Neural cell (in vitro differentiated cells): ENCODE results near the gene GAB2.

Experiments used
- EP300 ChIP-seq: fragments of 450-650 bp; conservative IDR thresholded peaks from 2 replicates; pipeline ENCODE4 v1.6.1; 2014; ENCODE audit warnings: antibody characterized with exemption, mild to moderate bottlenecking, moderate library complexity; ENCODE audit not compliant: poor library complexity, severe bottlenecking
- EZH2 ChIP-seq: fragments of 200-600, 300-800 bp; shearing (Covaris generic), sonication (generic); IDR thresholded peaks from 2 replicates; pipeline ENCODE4 v1.6.1; 2014; ENCODE audit warnings: antibody characterized with exemption, low read length, borderline replicate concordance, mild to moderate bottlenecking; ENCODE audit not compliant: insufficient read depth, poor library complexity, severe bottlenecking
- MXI1 ChIP-seq: fragments of 450-650 bp; conservative IDR thresholded peaks from 2 replicates; pipeline ENCODE4 v1.6.1; 2014; ENCODE audit warnings: antibody characterized with exemption, mild to moderate bottlenecking; ENCODE audit not compliant: poor library complexity, severe bottlenecking
- POLR2AphosphoS5 ChIP-seq: IDR thresholded peaks from 2 replicates; pipeline ENCODE4 v1.6.1; 2012
- RAD21 ChIP-seq: fragments of 450-650 bp; conservative IDR thresholded peaks from 2 replicates; pipeline ENCODE4 v1.6.1; 2014; ENCODE audit warnings: antibody characterized with exemption, mild to moderate bottlenecking, moderate library complexity
- SMC3 ChIP-seq: fragments of 450-650 bp; conservative IDR thresholded peaks from 2 replicates; pipeline ENCODE4 v1.6.1; 2014; ENCODE audit warnings: antibody characterized with exemption, mild to moderate bottlenecking, moderate library complexity; ENCODE audit not compliant: poor library complexity
- TAF1 ChIP-seq: IDR thresholded peaks from 2 replicates; pipeline ENCODE4 v1.6.1; 2012; ENCODE audit warnings: low read depth
- TF ChIP-seq, protein P1 (sequence below): fragments of 450-650 bp; IDR thresholded peaks from 2 replicates; pipeline ENCODE4 v1.5.1; 2014; ENCODE audit warnings: antibody characterized with exemption, mild to moderate bottlenecking, moderate library complexity; ENCODE audit not compliant: poor library complexity, severe bottlenecking

DNA sequence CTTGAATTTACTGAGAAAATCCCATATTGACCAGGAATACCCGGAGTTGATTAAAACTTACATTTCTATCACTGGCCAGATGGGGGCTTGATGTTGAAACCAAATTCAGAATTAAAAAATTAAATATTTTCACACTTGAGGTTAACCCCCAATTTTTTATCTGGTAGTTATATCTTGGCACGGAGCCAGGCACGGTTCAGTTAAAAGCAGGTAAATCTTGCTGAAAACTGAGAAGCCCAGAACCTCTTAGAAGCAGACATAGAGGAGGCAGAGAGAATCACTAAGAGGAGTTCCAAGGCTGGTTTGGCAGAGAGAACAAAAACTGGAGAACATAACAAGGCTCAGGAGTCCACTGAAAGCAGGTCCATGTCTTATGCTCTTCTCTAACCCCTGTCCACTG, 151.2 kb downstream of the GAB2 start:
- TF ChIP-seq, protein P1, sequence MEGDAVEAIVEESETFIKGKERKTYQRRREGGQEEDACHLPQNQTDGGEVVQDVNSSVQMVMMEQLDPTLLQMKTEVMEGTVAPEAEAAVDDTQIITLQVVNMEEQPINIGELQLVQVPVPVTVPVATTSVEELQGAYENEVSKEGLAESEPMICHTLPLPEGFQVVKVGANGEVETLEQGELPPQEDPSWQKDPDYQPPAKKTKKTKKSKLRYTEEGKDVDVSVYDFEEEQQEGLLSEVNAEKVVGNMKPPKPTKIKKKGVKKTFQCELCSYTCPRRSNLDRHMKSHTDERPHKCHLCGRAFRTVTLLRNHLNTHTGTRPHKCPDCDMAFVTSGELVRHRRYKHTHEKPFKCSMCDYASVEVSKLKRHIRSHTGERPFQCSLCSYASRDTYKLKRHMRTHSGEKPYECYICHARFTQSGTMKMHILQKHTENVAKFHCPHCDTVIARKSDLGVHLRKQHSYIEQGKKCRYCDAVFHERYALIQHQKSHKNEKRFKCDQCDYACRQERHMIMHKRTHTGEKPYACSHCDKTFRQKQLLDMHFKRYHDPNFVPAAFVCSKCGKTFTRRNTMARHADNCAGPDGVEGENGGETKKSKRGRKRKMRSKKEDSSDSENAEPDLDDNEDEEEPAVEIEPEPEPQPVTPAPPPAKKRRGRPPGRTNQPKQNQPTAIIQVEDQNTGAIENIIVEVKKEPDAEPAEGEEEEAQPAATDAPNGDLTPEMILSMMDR = no peak
- TF ChIP-seq POLR2AphosphoS5 (no peak), TAF1 (no peak), EZH2 (no peak), RAD21 (no peak), MXI1 (no peak), SMC3 (no peak), EP300 (no peak)
